HepG2 (cell line): Measurements from ENCODE around the gene ULK3.

Experiments
- BORCS8-MEF2B ChIP-seq: sonication (generic); formaldehyde crosslinking; IDR thresholded peaks from 2 replicates; pipeline ENCODE4 v1.8.0; 2022; ENCODE audit warnings: mild to moderate bottlenecking, missing genetic modification reagents
- ELF1 ChIP-seq: sonication (generic); formaldehyde crosslinking; IDR thresholded peaks from 2 replicates; pipeline ENCODE4 v1.4.0; 2020; ENCODE audit warnings: missing genetic modification reagents
- ETV6 ChIP-seq: sonication (generic); formaldehyde crosslinking; conservative IDR thresholded peaks from 2 replicates; pipeline ENCODE4 v1.4.0; 2020; ENCODE audit warnings: missing genetic modification reagents
- MAX ChIP-seq: IDR thresholded peaks from 2 replicates; pipeline ENCODE4 v1.6.1; 2012; ENCODE audit warnings: inconsistent platforms
- POLR2AphosphoS5 ChIP-seq: IDR thresholded peaks from 2 replicates; pipeline ENCODE4 v1.6.1; 2012; ENCODE audit warnings: low read depth, low read length
- SUZ12 ChIP-seq: fragments of 150-350 bp; IDR thresholded peaks from 2 replicates; pipeline ENCODE4 v1.6.1; 2014; ENCODE audit warnings: low read depth, low read length
- TAF1 ChIP-seq: sonication (generic); formaldehyde crosslinking; IDR thresholded peaks from 2 replicates; pipeline ENCODE4 v1.4.0; 2020; ENCODE audit warnings: missing genetic modification reagents
- ZNF713 ChIP-seq: sonication (generic); formaldehyde crosslinking; IDR thresholded peaks from 2 replicates; pipeline ENCODE4 v1.4.0; 2020; ENCODE audit warnings: mild to moderate bottlenecking, missing genetic modification reagents
- TF ChIP-seq, protein P1 (sequence below), 2 experiments: IDR thresholded peaks; 2 replicates each; pipeline ENCODE4 v1.6.1; 2011 to 2012; ENCODE audit warnings: low read length in 2 of 2, borderline replicate concordance in 1 of 2, low read depth in 1 of 2, mild to moderate bottlenecking in 1 of 2, moderate library complexity in 1 of 2

- TF ChIP-seq TAF1 (CRISPR knock-in tag) (no peak), BORCS8-MEF2B (CRISPR knock-in tag) (no peak), ETV6 (no peak), ZNF713 (no peak), SUZ12 (no peak), POLR2AphosphoS5 (no peak), MAX (no peak), ELF1 (CRISPR knock-in tag) (no peak)
- TF ChIP-seq, protein P1, sequence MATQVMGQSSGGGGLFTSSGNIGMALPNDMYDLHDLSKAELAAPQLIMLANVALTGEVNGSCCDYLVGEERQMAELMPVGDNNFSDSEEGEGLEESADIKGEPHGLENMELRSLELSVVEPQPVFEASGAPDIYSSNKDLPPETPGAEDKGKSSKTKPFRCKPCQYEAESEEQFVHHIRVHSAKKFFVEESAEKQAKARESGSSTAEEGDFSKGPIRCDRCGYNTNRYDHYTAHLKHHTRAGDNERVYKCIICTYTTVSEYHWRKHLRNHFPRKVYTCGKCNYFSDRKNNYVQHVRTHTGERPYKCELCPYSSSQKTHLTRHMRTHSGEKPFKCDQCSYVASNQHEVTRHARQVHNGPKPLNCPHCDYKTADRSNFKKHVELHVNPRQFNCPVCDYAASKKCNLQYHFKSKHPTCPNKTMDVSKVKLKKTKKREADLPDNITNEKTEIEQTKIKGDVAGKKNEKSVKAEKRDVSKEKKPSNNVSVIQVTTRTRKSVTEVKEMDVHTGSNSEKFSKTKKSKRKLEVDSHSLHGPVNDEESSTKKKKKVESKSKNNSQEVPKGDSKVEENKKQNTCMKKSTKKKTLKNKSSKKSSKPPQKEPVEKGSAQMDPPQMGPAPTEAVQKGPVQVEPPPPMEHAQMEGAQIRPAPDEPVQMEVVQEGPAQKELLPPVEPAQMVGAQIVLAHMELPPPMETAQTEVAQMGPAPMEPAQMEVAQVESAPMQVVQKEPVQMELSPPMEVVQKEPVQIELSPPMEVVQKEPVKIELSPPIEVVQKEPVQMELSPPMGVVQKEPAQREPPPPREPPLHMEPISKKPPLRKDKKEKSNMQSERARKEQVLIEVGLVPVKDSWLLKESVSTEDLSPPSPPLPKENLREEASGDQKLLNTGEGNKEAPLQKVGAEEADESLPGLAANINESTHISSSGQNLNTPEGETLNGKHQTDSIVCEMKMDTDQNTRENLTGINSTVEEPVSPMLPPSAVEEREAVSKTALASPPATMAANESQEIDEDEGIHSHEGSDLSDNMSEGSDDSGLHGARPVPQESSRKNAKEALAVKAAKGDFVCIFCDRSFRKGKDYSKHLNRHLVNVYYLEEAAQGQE (IDR thresholded peaks at IDR 0.05; ENCODE audit: borderline replicate concordance in 1 of 2, low read depth in 1 of 2, low read length in 2 of 2), result no peak
Observed at GRCh38 chr15:74870436-74871215, 27.7 kb upstream of the ULK3 start.
